SK-N-SH (cell line): ENCODE measurements around the gene FCHSD2. TPM values are rescaled to one million over a fixed set of nuclear protein-coding genes. Genes with fewer than 3 reads are reported as not detected.

Experiments used
- CTCF ChIA-PET: fragments of 300-600, 350-600 bp; formaldehyde crosslinking; extraction: SDS; loops from one replicate; lab custom pipeline; 2021; lab: Yijun Ruan, JAX
- POLR2A ChIA-PET: fragments of 350-600 bp; sonication (Branson Sonifier 250); formaldehyde crosslinking; extraction: SDS; loops from one replicate; lab custom pipeline; 2020; ENCODE audit warnings: antibody characterized with exemption, inconsistent platforms; lab: Yijun Ruan, JAX
- DNase-seq: peaks from one replicate; pipeline ENCODE4 v3.0.0; 2012
- H2AFZ ChIP-seq: fragments of 200-600 bp; sonication (generic); 2 replicates; pipeline ENCODE4 v1.8.1; 2016; ENCODE audit warnings: antibody characterized with exemption, mild to moderate bottlenecking, low read depth
- H3F3A ChIP-seq: fragments of 200-600 bp; sonication (generic); replicated peaks from 2 replicates; pipeline ENCODE3; 2016; ENCODE audit warnings: antibody characterized with exemption, mild to moderate bottlenecking; ENCODE audit not compliant: insufficient read depth
- H3K27ac ChIP-seq, 2 experiments: fragments of 200-500 bp in 1 of 2; fragments of 200-600 bp in 1 of 2; sonication (Bioruptor generic) in 1 of 2; sonication (generic), shearing (Covaris generic) in 1 of 2; 2 replicates each; pipeline versions ENCODE4 v1.5.1 to v1.6.1; 2014 to 2016; ENCODE audit warnings: low read depth in 2 of 2, inconsistent platforms in 1 of 2, low read length in 1 of 2, mild to moderate bottlenecking in 1 of 2, mixed read lengths in 1 of 2
- H3K27me3 ChIP-seq: fragments of 200-600 bp; sonication (generic), shearing (Covaris generic); 2 replicates; pipeline ENCODE4 v1.6.1; 2016; ENCODE audit warnings: mixed run types; ENCODE audit not compliant: insufficient read depth
- H3K36me3 ChIP-seq, 2 experiments: fragments of 200-500 bp in 1 of 2; fragments of 200-600 bp in 1 of 2; sonication (Bioruptor generic) in 1 of 2; sonication (generic) in 1 of 2; replicated peaks in 1 of 2; 2 replicates each; pipeline versions ENCODE3 to v1.5.1; 2014 to 2016; ENCODE audit warnings: low read length in 1 of 2, mild to moderate bottlenecking in 1 of 2; ENCODE audit not compliant: insufficient read depth in 2 of 2, control insufficient read depth in 1 of 2
- H3K4me1 ChIP-seq, 2 experiments: fragments of 200-500 bp in 1 of 2; fragments of 200-600 bp in 1 of 2; sonication (Bioruptor generic) in 1 of 2; sonication (generic), shearing (Covaris generic) in 1 of 2; 2 replicates each; pipeline versions ENCODE4 v1.5.1 to v1.6.1; 2014 to 2016; ENCODE audit warnings: low read depth in 1 of 2, low read length in 1 of 2, mixed run types in 1 of 2; ENCODE audit not compliant: insufficient read depth in 2 of 2, control insufficient read depth in 1 of 2
- H3K4me2 ChIP-seq: fragments of 200-600 bp; sonication (generic), shearing (Covaris generic); 2 replicates; pipeline ENCODE4 v1.6.1; 2017; ENCODE audit warnings: mixed run types
- H3K4me3 ChIP-seq, 2 experiments: fragments of 200-500 bp in 1 of 2; fragments of 200-600 bp in 1 of 2; sonication (Bioruptor generic) in 1 of 2; sonication (generic), shearing (Covaris generic) in 1 of 2; 2 replicates each; pipeline versions ENCODE4 v1.5.1 to v1.8.1; 2014 to 2016; ENCODE audit warnings: low read depth in 2 of 2, inconsistent platforms in 1 of 2, low read length in 1 of 2, mild to moderate bottlenecking in 1 of 2, mixed read lengths in 1 of 2, moderate library complexity in 1 of 2
- H3K79me2 ChIP-seq: fragments of 200-600 bp; sonication (generic); 2 replicates; pipeline ENCODE4 v1.8.1; 2017; ENCODE audit warnings: mild to moderate bottlenecking; ENCODE audit not compliant: insufficient read depth
- H3K9ac ChIP-seq: fragments of 200-600 bp; sonication (generic); 2 replicates; pipeline ENCODE4 v1.6.1; 2017; ENCODE audit warnings: mixed run types
- H3K9me2 ChIP-seq: fragments of 200-600 bp; sonication (generic); 2 replicates; pipeline ENCODE4 v1.6.1; 2017; ENCODE audit warnings: mixed run types
- H3K9me3 ChIP-seq: fragments of 200-600 bp; sonication (generic); 2 replicates; pipeline ENCODE4 v1.6.1; 2017; ENCODE audit warnings: mixed run types, mild to moderate bottlenecking, moderate library complexity
- H4K20me1 ChIP-seq: fragments of 200-600 bp; sonication (generic); 2 replicates; pipeline ENCODE4 v1.6.1; 2017; ENCODE audit warnings: mild to moderate bottlenecking, mixed run types; ENCODE audit not compliant: insufficient read depth
- CHD2 ChIP-seq: fragments of 150-350 bp; IDR thresholded peaks from 2 replicates; pipeline ENCODE4 v1.6.1; 2018; ENCODE audit warnings: low read length; ENCODE audit not compliant: partially characterized antibody
- ELF1 ChIP-seq: IDR thresholded peaks from 2 replicates; pipeline ENCODE4 v1.4.0; 2012
- EZH2phosphoT487 ChIP-seq: fragments of 200-600 bp; sonication (generic); IDR thresholded peaks from 2 replicates; pipeline ENCODE4 v1.6.1; 2017; ENCODE audit warnings: low read depth, mixed run types, mild to moderate bottlenecking, antibody characterized with exemption, moderate library complexity, borderline replicate concordance
- FOSL2 ChIP-seq: IDR thresholded peaks from 2 replicates; pipeline ENCODE4 v1.4.0; 2012; ENCODE audit warnings: low read depth, mild to moderate bottlenecking, moderate library complexity, borderline replicate concordance
- FOXM1 ChIP-seq: IDR thresholded peaks from 2 replicates; pipeline ENCODE4 v1.4.0; 2012; ENCODE audit warnings: low read depth, mild to moderate bottlenecking
- GATA2 ChIP-seq: sonication (generic); formaldehyde crosslinking; IDR thresholded peaks from 2 replicates; pipeline ENCODE4 v1.5.0; 2020; ENCODE audit warnings: mild to moderate bottlenecking, missing genetic modification reagents
- JUND ChIP-seq: IDR thresholded peaks from 2 replicates; pipeline ENCODE4 v1.4.0; 2012
- MEF2A ChIP-seq: IDR thresholded peaks from 2 replicates; pipeline ENCODE4 v1.4.0; 2012; ENCODE audit warnings: low read depth, borderline replicate concordance
- MXI1 ChIP-seq: IDR thresholded peaks from 2 replicates; pipeline ENCODE4 v1.6.1; 2012; ENCODE audit warnings: mild to moderate bottlenecking, low read depth, low read length, improper control_type of control experiment
- NRF1 ChIP-seq: IDR thresholded peaks from 2 replicates; pipeline ENCODE4 v1.6.1; 2012; ENCODE audit warnings: low read depth, mild to moderate bottlenecking, low read length
- PBX3 ChIP-seq: IDR thresholded peaks from 2 replicates; pipeline ENCODE4; 2012
- POLR2AphosphoS5 ChIP-seq: IDR thresholded peaks from 2 replicates; pipeline ENCODE4 v1.6.1; 2012; ENCODE audit warnings: low read depth, low read length
- RAD21 ChIP-seq: IDR thresholded peaks from 2 replicates; pipeline ENCODE4 v1.6.1; 2012; ENCODE audit warnings: mild to moderate bottlenecking, low read length
- RXRA ChIP-seq: IDR thresholded peaks from 2 replicates; pipeline ENCODE4 v1.4.0; 2012; ENCODE audit warnings: low read depth, mild to moderate bottlenecking, borderline replicate concordance
- SMC3 ChIP-seq: IDR thresholded peaks from 2 replicates; pipeline ENCODE4 v1.6.1; 2012; ENCODE audit warnings: low read depth, low read length, improper control_type of control experiment
- TAF1 ChIP-seq: IDR thresholded peaks from 2 replicates; pipeline ENCODE4 v1.6.1; 2012; ENCODE audit warnings: low read depth, mild to moderate bottlenecking, low read length, moderate library complexity, borderline replicate concordance
- YY1 ChIP-seq: IDR thresholded peaks from 2 replicates; pipeline ENCODE4 v1.4.0; 2012; ENCODE audit warnings: low read depth, mild to moderate bottlenecking
- WGBS: methylation state at CpG from one replicate; pipeline ENCODE4 v1.1.6; 2017; ENCODE audit warnings: low lambda C conversion rate; 5-methylcytosine and 5-hydroxymethylcytosine counted together
- polyA plus RNA-seq, 3 experiments: library from polyadenylated mRNA; depleted of rRNA; stranded (reverse); fragments of >200 nt; gene quantifications; 2 replicates each; pipeline ENCODE4 v1.2.3, GENCODE V29; 2012
- TF ChIP-seq, protein P1 (sequence below): IDR thresholded peaks from 2 replicates; pipeline ENCODE4 v1.6.1; 2012; ENCODE audit warnings: mild to moderate bottlenecking, low read depth, low read length, moderate library complexity
- TF ChIP-seq, protein P2 (sequence below): IDR thresholded peaks from 2 replicates; pipeline ENCODE4 v1.4.0; 2012; ENCODE audit warnings: low read depth

FCHSD2 gene
- polyA plus RNA-seq, 1 of the 3 experiments (the other 2 are of a cell fraction) = 10.4 TPM

DNA sequence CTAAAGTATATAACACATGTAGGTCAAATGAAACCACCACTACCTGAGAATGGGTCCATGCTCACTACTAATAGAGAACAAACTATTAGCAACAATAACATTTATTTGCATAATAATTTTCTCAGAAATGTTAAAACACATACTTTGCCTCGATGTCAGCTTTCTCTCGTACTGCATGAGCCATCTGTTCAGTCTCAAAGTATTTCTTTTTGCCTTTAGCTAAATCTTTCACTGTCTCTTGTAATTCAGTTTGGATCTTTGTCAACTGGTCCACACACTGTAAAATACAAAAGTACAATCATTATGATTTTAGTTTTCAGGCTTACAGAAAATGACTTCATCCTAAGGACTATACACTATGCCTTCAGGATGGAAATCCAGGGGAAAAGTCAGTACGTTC lies 153.3 kb downstream of the FCHSD2 start:
- TF ChIP-seq, protein P1, sequence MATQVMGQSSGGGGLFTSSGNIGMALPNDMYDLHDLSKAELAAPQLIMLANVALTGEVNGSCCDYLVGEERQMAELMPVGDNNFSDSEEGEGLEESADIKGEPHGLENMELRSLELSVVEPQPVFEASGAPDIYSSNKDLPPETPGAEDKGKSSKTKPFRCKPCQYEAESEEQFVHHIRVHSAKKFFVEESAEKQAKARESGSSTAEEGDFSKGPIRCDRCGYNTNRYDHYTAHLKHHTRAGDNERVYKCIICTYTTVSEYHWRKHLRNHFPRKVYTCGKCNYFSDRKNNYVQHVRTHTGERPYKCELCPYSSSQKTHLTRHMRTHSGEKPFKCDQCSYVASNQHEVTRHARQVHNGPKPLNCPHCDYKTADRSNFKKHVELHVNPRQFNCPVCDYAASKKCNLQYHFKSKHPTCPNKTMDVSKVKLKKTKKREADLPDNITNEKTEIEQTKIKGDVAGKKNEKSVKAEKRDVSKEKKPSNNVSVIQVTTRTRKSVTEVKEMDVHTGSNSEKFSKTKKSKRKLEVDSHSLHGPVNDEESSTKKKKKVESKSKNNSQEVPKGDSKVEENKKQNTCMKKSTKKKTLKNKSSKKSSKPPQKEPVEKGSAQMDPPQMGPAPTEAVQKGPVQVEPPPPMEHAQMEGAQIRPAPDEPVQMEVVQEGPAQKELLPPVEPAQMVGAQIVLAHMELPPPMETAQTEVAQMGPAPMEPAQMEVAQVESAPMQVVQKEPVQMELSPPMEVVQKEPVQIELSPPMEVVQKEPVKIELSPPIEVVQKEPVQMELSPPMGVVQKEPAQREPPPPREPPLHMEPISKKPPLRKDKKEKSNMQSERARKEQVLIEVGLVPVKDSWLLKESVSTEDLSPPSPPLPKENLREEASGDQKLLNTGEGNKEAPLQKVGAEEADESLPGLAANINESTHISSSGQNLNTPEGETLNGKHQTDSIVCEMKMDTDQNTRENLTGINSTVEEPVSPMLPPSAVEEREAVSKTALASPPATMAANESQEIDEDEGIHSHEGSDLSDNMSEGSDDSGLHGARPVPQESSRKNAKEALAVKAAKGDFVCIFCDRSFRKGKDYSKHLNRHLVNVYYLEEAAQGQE = no peak
- TF ChIP-seq POLR2AphosphoS5 (no peak), EZH2phosphoT487 (no peak), FOXM1 (no peak), NRF1 (no peak), SMC3 (no peak), JUND (no peak), FOSL2 (no peak), MXI1 (no peak), MEF2A (no peak), CHD2 (no peak), TAF1 (no peak), PBX3 (no peak), YY1 (no peak), GATA2 (CRISPR knock-in tag) (no peak), ELF1 (no peak), RAD21 (no peak), RXRA (no peak)
- TF ChIP-seq, protein P2, sequence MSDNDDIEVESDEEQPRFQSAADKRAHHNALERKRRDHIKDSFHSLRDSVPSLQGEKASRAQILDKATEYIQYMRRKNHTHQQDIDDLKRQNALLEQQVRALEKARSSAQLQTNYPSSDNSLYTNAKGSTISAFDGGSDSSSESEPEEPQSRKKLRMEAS = no peak
- Histone ChIP-seq H3K9me2 (no peaks in the 10 kb centered on the region), H3K4me2 (no peak overlapping the region), H3K27ac (no peak overlapping the region), H3K27me3 (no peaks in the 10 kb centered on the region), H2AFZ (no peak overlapping the region), H3K9ac (no peak overlapping the region), H4K20me1 (0 out of 2 replicates have a peak, but pooled peaks cover 4% of the 10 kb centered on the region), H3K9me3 (no peaks in the 10 kb centered on the region), H3K4me1 (peaks cover 0 to 5% of the 10 kb centered on the region in 2 experiments; a peak in 2 of 4 replicates), H3K4me3 (no peak overlapping the region), H3K36me3 (peaks cover 9 to 40% of the 10 kb centered on the region in 2 experiments), H3F3A (no peaks in the 10 kb centered on the region), H3K79me2 (peaks cover 26% of the 10 kb centered on the region)
- ChIA-PET CTCF (interaction anchor here (0.7 kb wide), 1 partner anchor 157 kb away, joined by 3 read pairs; no protein-coding TSS in a partner anchor), POLR2A (no interaction called here)
- 73% methylated on average over 3 of the region's 3 CpGs for WGBS
- no peak for DNase-seq
